ENCODE data around the gene AP1S1. TPM values are rescaled to one million over a fixed set of nuclear protein-coding genes. Genes with fewer than 3 reads are reported as not detected.

Gene AP1S1
- total RNA-seq, 3 donors from 2014 or later = 32.3 to 83.6 (median 63.9) TPM

DNA sequence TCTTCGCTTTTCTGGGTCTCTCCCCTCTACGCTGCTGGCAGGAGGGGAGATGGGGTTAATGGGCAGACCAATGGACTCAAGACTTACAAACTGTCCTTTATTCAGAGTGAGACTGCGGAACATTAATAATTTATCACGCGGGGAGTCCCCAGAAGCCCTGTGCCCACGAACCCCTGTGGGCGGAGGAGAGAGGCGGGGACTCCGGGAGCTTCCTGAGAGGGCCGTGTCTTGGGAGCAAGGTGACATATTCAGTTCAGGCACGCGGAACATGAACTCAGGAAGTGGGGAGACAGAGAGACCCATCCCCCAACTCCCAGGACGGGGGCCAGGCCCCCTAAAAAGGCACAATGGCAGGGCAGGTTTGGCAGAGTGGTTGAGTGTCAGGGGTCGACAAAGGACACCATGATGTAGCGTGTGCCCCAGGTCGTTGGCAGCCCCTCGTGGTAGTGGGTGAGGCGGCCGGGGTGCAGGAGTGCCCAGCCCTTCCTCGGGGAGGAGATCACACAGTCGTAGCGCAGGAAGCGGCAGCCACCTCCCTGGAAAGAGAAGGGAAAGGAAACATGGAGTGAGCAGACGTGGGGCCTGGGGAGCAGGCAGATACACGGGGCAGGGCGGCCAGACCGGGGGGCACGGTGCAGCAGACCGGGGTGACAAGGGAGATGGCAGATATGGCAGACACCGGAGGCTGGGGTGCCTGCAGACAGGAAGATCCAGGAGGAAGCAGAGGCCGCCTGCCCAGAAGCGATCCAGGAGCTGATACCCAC is 51.8 kb downstream of the AP1S1 start:
- peaks cover 7% of the 10 kb centered on the region for H3K4me1 ChIP-seq (ENCODE audit: low read depth)
- no peak for DNase-seq
- TF ChIP-seq, protein P1, sequence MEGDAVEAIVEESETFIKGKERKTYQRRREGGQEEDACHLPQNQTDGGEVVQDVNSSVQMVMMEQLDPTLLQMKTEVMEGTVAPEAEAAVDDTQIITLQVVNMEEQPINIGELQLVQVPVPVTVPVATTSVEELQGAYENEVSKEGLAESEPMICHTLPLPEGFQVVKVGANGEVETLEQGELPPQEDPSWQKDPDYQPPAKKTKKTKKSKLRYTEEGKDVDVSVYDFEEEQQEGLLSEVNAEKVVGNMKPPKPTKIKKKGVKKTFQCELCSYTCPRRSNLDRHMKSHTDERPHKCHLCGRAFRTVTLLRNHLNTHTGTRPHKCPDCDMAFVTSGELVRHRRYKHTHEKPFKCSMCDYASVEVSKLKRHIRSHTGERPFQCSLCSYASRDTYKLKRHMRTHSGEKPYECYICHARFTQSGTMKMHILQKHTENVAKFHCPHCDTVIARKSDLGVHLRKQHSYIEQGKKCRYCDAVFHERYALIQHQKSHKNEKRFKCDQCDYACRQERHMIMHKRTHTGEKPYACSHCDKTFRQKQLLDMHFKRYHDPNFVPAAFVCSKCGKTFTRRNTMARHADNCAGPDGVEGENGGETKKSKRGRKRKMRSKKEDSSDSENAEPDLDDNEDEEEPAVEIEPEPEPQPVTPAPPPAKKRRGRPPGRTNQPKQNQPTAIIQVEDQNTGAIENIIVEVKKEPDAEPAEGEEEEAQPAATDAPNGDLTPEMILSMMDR (IDR thresholded peaks at IDR 0.05) = no peak
- peaks cover 5% of the 10 kb centered on the region for H3K36me3 ChIP-seq (ENCODE audit: low read depth)
- intact Hi-C loops (cut with DNase I, micrococcal nuclease) = no loop called here
- H3K4me3 ChIP-seq = no peak overlapping the region
- no peaks in the 10 kb centered on the region for H3K9me3 ChIP-seq
- ATAC-seq = no peak

DNA sequence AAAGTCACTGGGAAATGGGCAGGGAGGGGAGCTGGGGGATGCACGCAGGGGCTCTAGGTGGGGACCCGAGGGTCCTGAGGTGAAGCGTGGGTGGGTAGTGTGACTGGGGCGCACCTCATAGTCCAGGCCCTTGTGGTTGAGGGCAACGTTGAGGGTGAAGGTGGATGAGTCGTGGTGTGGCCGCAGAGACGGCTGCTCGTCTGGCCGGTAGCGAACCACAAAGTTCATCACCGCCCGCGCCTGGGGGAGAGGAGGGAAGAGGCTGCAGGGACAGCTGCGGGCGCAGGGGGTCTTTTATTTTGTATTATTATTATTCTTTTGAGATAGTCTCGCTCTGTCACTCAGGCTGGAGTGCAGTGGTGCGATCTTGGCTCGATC is 52.4 kb downstream of the AP1S1 start:
- Histone ChIP-seq H3K4me3 (no peak overlapping the region), H3K9me3 (no peaks in the 10 kb centered on the region), H3K4me1 (ENCODE audit: low read depth) (peaks cover 5% of the 10 kb centered on the region), H3K36me3 (ENCODE audit: low read depth) (peaks cover 5% of the 10 kb centered on the region)
- intact Hi-C loops (cut with DNase I, micrococcal nuclease) = no loop called here
- ATAC-seq (no peak), DNase-seq (no peak)
- TF ChIP-seq, protein P1 (IDR thresholded peaks at IDR 0.05) = no peak

DNA sequence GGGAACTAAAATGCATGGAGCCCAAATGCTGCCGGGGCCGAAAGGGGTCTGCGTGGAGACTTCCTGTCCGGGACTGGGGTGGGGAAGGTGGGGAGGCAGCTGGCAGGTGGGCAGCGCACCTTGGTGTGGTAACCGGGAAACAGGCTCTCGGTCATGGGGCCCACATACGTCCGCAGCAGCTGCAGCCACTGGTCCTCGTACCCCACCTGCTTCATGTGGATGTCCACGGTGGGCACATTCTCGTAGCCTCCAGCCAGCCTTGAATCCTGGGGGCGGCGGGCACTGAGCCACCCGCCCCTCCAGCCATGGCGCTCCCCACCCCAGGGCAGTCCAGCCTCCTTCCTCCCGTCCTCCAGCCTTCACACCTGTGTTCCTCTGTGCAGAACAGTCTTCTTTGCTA is 53.2 kb downstream of the AP1S1 start:
- peaks cover 5% of the 10 kb centered on the region for H3K36me3 ChIP-seq (ENCODE audit: low read depth)
- ATAC-seq (no peak), DNase-seq (no peak)
- H3K4me3 ChIP-seq = no peak overlapping the region
- TF ChIP-seq, protein P1 (IDR thresholded peaks at IDR 0.05) = no peak
- H3K4me1 ChIP-seq (ENCODE audit: low read depth) = no peaks in the 10 kb centered on the region
- intact Hi-C loops (cut with DNase I, micrococcal nuclease) = no loop called here
- no peaks in the 10 kb centered on the region for H3K9me3 ChIP-seq

DNA sequence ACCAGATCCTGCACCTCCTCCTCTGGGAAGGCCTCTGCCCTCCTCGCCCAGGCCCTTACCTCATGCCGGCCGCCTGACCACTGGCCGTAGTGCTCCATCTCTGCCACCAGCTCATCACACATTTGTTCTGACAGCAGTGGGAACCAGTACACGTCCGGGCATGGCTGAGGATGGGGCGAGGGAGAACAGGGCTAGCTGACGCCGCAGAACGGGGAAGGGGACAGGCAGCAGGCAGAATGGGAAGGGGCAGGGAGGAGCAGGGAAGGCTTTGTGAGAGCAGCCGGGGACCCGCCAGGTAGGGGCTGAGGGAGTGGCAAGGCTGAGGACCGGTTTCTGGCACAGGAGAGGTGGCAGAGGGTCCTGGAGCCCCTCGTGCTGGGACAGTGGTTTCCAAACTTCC is 54.5 kb downstream of the AP1S1 start:
- no peak overlapping the region for H3K4me3 ChIP-seq
- DNase-seq (no peak), ATAC-seq (no peak)
- peaks cover 5% of the 10 kb centered on the region for H3K36me3 ChIP-seq (ENCODE audit: low read depth)
- H3K9me3 ChIP-seq = no peaks in the 10 kb centered on the region
- TF ChIP-seq, protein P1 (IDR thresholded peaks at IDR 0.05) = no peak
- intact Hi-C loops (cut with DNase I, micrococcal nuclease) = no loop called here
- no peaks in the 10 kb centered on the region for H3K4me1 ChIP-seq (ENCODE audit: low read depth)

DNA sequence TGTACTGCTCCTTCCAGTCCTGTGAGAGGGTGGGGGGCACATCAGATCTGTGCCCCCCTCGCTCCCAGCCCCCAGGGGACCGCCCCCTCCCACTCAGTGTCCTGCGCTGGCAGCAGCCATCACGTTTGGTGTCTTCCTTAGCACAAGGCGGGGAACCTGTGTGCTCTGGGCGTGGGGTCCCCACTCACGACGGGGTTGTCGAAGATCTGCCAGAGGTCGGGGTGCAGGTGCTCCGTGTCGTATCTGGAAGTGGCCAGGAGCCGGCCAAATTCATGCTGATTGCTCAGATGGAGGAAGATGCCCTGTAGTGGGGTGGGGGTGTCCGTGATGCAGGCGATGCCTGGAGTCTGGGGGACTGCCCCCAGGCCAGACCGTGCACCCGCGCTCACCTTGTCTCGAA is 55.9 kb downstream of the AP1S1 start:
- no peak for ATAC-seq
- H3K4me3 ChIP-seq = no peak overlapping the region
- TF ChIP-seq, protein P1 (IDR thresholded peaks at IDR 0.05) = no peak
- peaks cover 5% of the 10 kb centered on the region for H3K36me3 ChIP-seq (ENCODE audit: low read depth)
- DNase-seq = no peak
- intact Hi-C loops (cut with DNase I, micrococcal nuclease) = no loop called here
- H3K9me3 ChIP-seq = no peaks in the 10 kb centered on the region
- no peaks in the 10 kb centered on the region for H3K4me1 ChIP-seq (ENCODE audit: low read depth)

Small RNA genes lying within 50 kb of the gene (microRNA-seq; reads per million reads assigned to microRNA genes)
- not detected for gene MIR4653

Other genes starting within 250 kb of the AP1S1 start
- 100 to 1,000 TPM in 2 of 3 donors, 10 to 100 TPM in 1; 57.6 to 184 (median 105) TPM for gene MUC3A, start 204.9 kb upstream of the AP1S1 start, total RNA-seq
- gene MUC12, start 184.9 kb upstream of the AP1S1 start, total RNA-seq = 100 to 1,000 TPM; 357 to 848 (median 814) TPM
- 10 to 100 TPM; 12.4 to 28.4 (median 22.2) TPM for gene MUC17, start 134.4 kb upstream of the AP1S1 start, total RNA-seq
- gene TRIM56, start 69.0 kb upstream of the AP1S1 start, total RNA-seq = 10 to 100 TPM; 47.9 to 55.3 (median 53.9) TPM
- gene SERPINE1, start 27.4 kb upstream of the AP1S1 start, total RNA-seq = 1 to 10 TPM in 2 of 3 donors, under 1 TPM in 1; 0.55 to 2.9 (median 1.6) TPM
- gene VGF, start 11.1 kb downstream of the AP1S1 start, total RNA-seq = under 1 TPM; 0.38 to 0.84 (median 0.46) TPM
- not detected for gene NAT16, start 25.8 kb downstream of the AP1S1 start, total RNA-seq
- 10 to 100 TPM; 27.9 to 66.2 (median 58.3) TPM for gene MOGAT3, start 46.6 kb downstream of the AP1S1 start, total RNA-seq
- 10 to 100 TPM; 72.9 to 91.8 (median 87.2) TPM for gene PLOD3, start 63.1 kb downstream of the AP1S1 start, total RNA-seq
- 10 to 100 TPM; 58.7 to 97.0 (median 79.0) TPM for gene ZNHIT1, start 63.7 kb downstream of the AP1S1 start, total RNA-seq
- gene CLDN15, start 83.3 kb downstream of the AP1S1 start, total RNA-seq = 10 to 100 TPM; 14.6 to 23.7 (median 15.9) TPM
- gene FIS1, start 90.6 kb downstream of the AP1S1 start, total RNA-seq = 100 to 1,000 TPM; 131 to 168 (median 134) TPM
- gene IFT22, start 167.3 kb downstream of the AP1S1 start, total RNA-seq = 10 to 100 TPM in 1 of 3 donors, 1 to 10 TPM in 2; 5.0 to 23.5 (median 5.5) TPM
- gene COL26A1, start 208.4 kb downstream of the AP1S1 start, total RNA-seq = not detected

All from mucosa of descending colon (tissue), 3 donors.